UCSD-AML1 (cell line): ENCODE measurements around the gene PHF1.

ENCODE experiments used
- DNase-seq: peaks from one replicate; lab custom pipeline; 2025; ENCODE audit not compliant: unreplicated experiment; lab: John Stamatoyannopoulos, UW

The PHF1 gene

GRCh38 chr6:33430991-33431879 is 20.4 kb downstream of the PHF1 start:
- peak; percentile 85 for DNase-seq

- DNase-seq: peak; percentile 63
Observed at GRCh38 chr6:33431880-33432541, 21.2 kb downstream of the PHF1 start.

- DNase-seq: no peak
Observed at GRCh38 chr6:33432546-33432945, 21.7 kb downstream of the PHF1 start.

GRCh38 chr6:33433001-33433543 is 22.3 kb downstream of the PHF1 start:
- no peak for DNase-seq

- no peak for DNase-seq
Observed at GRCh38 chr6:33433544-33434191, 22.9 kb downstream of the PHF1 start.

- no peak for DNase-seq
Observed at GRCh38 chr6:33434961-33435360, 24.1 kb downstream of the PHF1 start.

- no peak for DNase-seq
Observed at GRCh38 chr6:33437666-33438065, 26.9 kb downstream of the PHF1 start.

GRCh38 chr6:33438978-33439594 is 28.3 kb downstream of the PHF1 start:
- no peak for DNase-seq

GRCh38 chr6:33439956-33440648 is 29.3 kb downstream of the PHF1 start:
- DNase-seq: no peak

GRCh38 chr6:33440649-33441309 is 30.0 kb downstream of the PHF1 start:
- no peak for DNase-seq

- no peak for DNase-seq
Observed at GRCh38 chr6:33441457-33441856, 30.6 kb downstream of the PHF1 start.

- DNase-seq: no peak
Observed at GRCh38 chr6:33442283-33442682, 31.5 kb downstream of the PHF1 start.

- DNase-seq: no peak
Observed at GRCh38 chr6:33443025-33443424, 32.2 kb downstream of the PHF1 start.

- DNase-seq: no peak
Observed at GRCh38 chr6:33443619-33444504, 33.0 kb downstream of the PHF1 start.

GRCh38 chr6:33445119-33445603 is 34.3 kb downstream of the PHF1 start:
- no peak for DNase-seq

GRCh38 chr6:33446356-33446755 is 35.5 kb downstream of the PHF1 start:
- DNase-seq: no peak

- no peak for DNase-seq
Observed at GRCh38 chr6:33450434-33450833, 39.6 kb downstream of the PHF1 start.

- DNase-seq: no peak
Observed at GRCh38 chr6:33451606-33452005, 40.8 kb downstream of the PHF1 start.

- DNase-seq: no peak
Observed at GRCh38 chr6:33452496-33452895, 41.7 kb downstream of the PHF1 start.
